ENCODE data around the gene TDRD7.

- TF ChIP-seq EZH2 (IDR thresholded peaks at IDR 0.05; ENCODE audit: borderline replicate concordance, insufficient read depth, low read length, poor library complexity, severe bottlenecking) (no peak), EP300 (conservative IDR thresholded peaks at IDR 0.05; ENCODE audit: poor library complexity, severe bottlenecking) (no peak), POLR2AphosphoS5 (IDR thresholded peaks at IDR 0.05) (no peak), CTCF (IDR thresholded peaks at IDR 0.05; ENCODE audit: poor library complexity, severe bottlenecking) (no peak), TAF1 (IDR thresholded peaks at IDR 0.05; ENCODE audit: low read depth) (no peak), SMC3 (conservative IDR thresholded peaks at IDR 0.05; ENCODE audit: poor library complexity) (no peak)
Measured at GRCh38 chr9:97506306-97506705, 94.4 kb downstream of the TDRD7 start.
